OCI-LY7 (cell line): ENCODE data around the gene LRIF1. TPM values are rescaled to one million over a fixed set of nuclear protein-coding genes. Genes with fewer than 3 reads are reported as not detected.

Experiments
- BruUV-seq: library from RNA; stranded (reverse); fragments of 400-500 nt; replicated peaks from 2 replicates; lab custom pipeline; 2021; lab: Mats Ljungman, UMichigan
- CTCF ChIA-PET: fragments of 300-600 bp; sonication (Branson Sonifier 250); formaldehyde crosslinking; loops from one replicate; lab custom pipeline; 2022; ENCODE audit warnings: antibody characterized with exemption; ENCODE audit not compliant: unreplicated experiment; lab: Charles Lee
- POLR2A ChIA-PET: fragments of 300-600 bp; sonication (Branson Sonifier 250); formaldehyde crosslinking; loops from one replicate; lab custom pipeline; 2022; ENCODE audit warnings: antibody characterized with exemption; lab: Charles Lee
- DNase-seq: peaks from one replicate; pipeline ENCODE4 v3.0.0-alpha.2; 2015; ENCODE audit warnings: low spot score
- H2AFZ ChIP-seq: fragments of 200-600 bp; sonication (generic), shearing (Covaris generic); 2 replicates; pipeline ENCODE4 v1.6.1; 2014; ENCODE audit warnings: mild to moderate bottlenecking, antibody characterized with exemption, low read length, moderate library complexity
- H3K27ac ChIP-seq: fragments of 200-600 bp; sonication (generic); 2 replicates; pipeline ENCODE4 v1.5.1; 2014; ENCODE audit warnings: mixed run types, low read depth, mild to moderate bottlenecking, moderate library complexity, low read length, inconsistent platforms; ENCODE audit not compliant: poor library complexity, severe bottlenecking
- H3K36me3 ChIP-seq: fragments of 200-600 bp; sonication (generic); 2 replicates; pipeline ENCODE4 v1.6.1; 2014; ENCODE audit warnings: mild to moderate bottlenecking, antibody characterized with exemption, low read length, moderate library complexity, mixed read lengths; ENCODE audit not compliant: insufficient read depth
- H3K4me1 ChIP-seq: fragments of 200-600 bp; sonication (generic); 2 replicates; pipeline ENCODE4 v1.5.1; 2014; ENCODE audit warnings: mild to moderate bottlenecking, low read length; ENCODE audit not compliant: insufficient read depth, poor library complexity, severe bottlenecking
- H3K4me2 ChIP-seq: fragments of 200-600 bp; sonication (generic); 2 replicates; pipeline ENCODE4 v1.6.1; 2014; ENCODE audit warnings: mild to moderate bottlenecking, low read length
- H3K4me3 ChIP-seq: fragments of 200-600 bp; sonication (generic); 2 replicates; pipeline ENCODE4 v1.5.1; 2014; ENCODE audit warnings: mild to moderate bottlenecking, low read depth, low read length; ENCODE audit not compliant: poor library complexity, severe bottlenecking
- H3K79me2 ChIP-seq: fragments of 200-600 bp; sonication (generic); 2 replicates; pipeline ENCODE4 v1.6.1; 2016; ENCODE audit warnings: low read depth, mild to moderate bottlenecking, low read length, moderate library complexity, mixed read lengths; ENCODE audit not compliant: insufficient read depth
- H3K9me2 ChIP-seq: fragments of 200-600 bp; sonication (generic); 2 replicates; pipeline ENCODE4 v1.6.1; 2016; ENCODE audit warnings: mild to moderate bottlenecking, low read length, mixed read lengths; ENCODE audit not compliant: insufficient read depth
- H3K9me3 ChIP-seq: fragments of 200-600 bp; sonication (generic); 2 replicates; pipeline ENCODE4 v1.6.1; 2014; ENCODE audit warnings: mild to moderate bottlenecking, mixed run types, low read length, mixed read lengths
- H4K20me1 ChIP-seq: fragments of 200-600 bp; sonication (generic); 2 replicates; pipeline ENCODE4 v1.6.1; 2014; ENCODE audit warnings: mild to moderate bottlenecking, antibody characterized with exemption, low read length, moderate library complexity, mixed read lengths; ENCODE audit not compliant: insufficient read depth
- CTCF ChIP-seq: fragments of 200-600 bp; sonication (generic); conservative IDR thresholded peaks from 2 replicates; pipeline ENCODE4 v1.5.1; 2014; ENCODE audit warnings: mild to moderate bottlenecking, antibody characterized with exemption, low read length, moderate library complexity, mixed read lengths
- EZH2phosphoT487 ChIP-seq: fragments of 200-600 bp; sonication (generic); IDR thresholded peaks from 2 replicates; pipeline ENCODE4 v1.6.1; 2018; ENCODE audit warnings: low read depth, borderline replicate concordance, mild to moderate bottlenecking, mixed run types, antibody characterized with exemption, low read length, moderate library complexity, mixed read lengths
- intact Hi-C: fragments of 100-400 bp; cut with micrococcal nuclease; formaldehyde crosslinking; loops from one replicate; pipeline ENCODE4 v1.10.0; 2022; ENCODE audit not compliant: unreplicated experiment
- total RNA-seq, 2 experiments: library from RNA; depleted of rRNA in 1 of 2; stranded (reverse); fragments of >200 nt in 1 of 2; shearing (Covaris generic) in 1 of 2; gene quantifications; 2 replicates each; pipeline ENCODE4 v1.2.3, GENCODE V29; 2014 to 2022

Gene LRIF1
- total RNA-seq, 2 experiments from 2014 or later = 7.1 to 12.2 TPM

- BruUV-seq = no TSS peak
- POLR2A ChIA-PET = no interaction called here
Measured at GRCh38 chr1:110918016-110918415, 45.7 kb downstream of the LRIF1 start.

GRCh38 chr1:110916669-110917306, 46.9 kb downstream of the LRIF1 start:
- H3K4me1 ChIP-seq = peaks cover 5% of the 10 kb centered on the region
- H4K20me1 ChIP-seq = no peaks in the 10 kb centered on the region
- no TSS peak for BruUV-seq
- POLR2A ChIA-PET = interaction anchor here (0.6 to 1.1 kb wide), 2 partner anchors 10 to 28 kb away, joined by 3 to 4 read pairs; no protein-coding TSS in a partner anchor
- CTCF ChIA-PET = no interaction called here
- H3K9me3 ChIP-seq = 0 out of 2 replicates have a peak, but pooled peaks cover 10% of the 10 kb centered on the region
- H3K4me2 ChIP-seq = peak overlapping the region; percentile 40
- peak overlapping the region; percentile 10; the same call in 1 of the 2 replicates for H2AFZ ChIP-seq
- H3K79me2 ChIP-seq = no peaks in the 10 kb centered on the region
- no peak for DNase-seq
- H3K4me3 ChIP-seq = no peak overlapping the region
- TF ChIP-seq EZH2phosphoT487 = no peak
- TF ChIP-seq CTCF = no peak
- H3K9me2 ChIP-seq = no peaks in the 10 kb centered on the region
- H3K36me3 ChIP-seq = no peaks in the 10 kb centered on the region
- no peak overlapping the region for H3K27ac ChIP-seq
- intact Hi-C loops = no loop called here

More at GRCh38 chr1:110918016-110918415, 45.7 kb downstream of the LRIF1 start:
- Histone ChIP-seq H3K79me2 (no peaks in the 10 kb centered on the region), H3K4me2 (no peak overlapping the region), H2AFZ (no peak overlapping the region), H3K4me1 (peaks cover 5% of the 10 kb centered on the region), H4K20me1 (no peaks in the 10 kb centered on the region), H3K36me3 (no peaks in the 10 kb centered on the region), H3K4me3 (no peak overlapping the region), H3K9me3 (0 out of 2 replicates have a peak, but pooled peaks cover 5% of the 10 kb centered on the region), H3K9me2 (no peaks in the 10 kb centered on the region), H3K27ac (no peak overlapping the region)
- CTCF ChIA-PET = no interaction called here
- no peak for TF ChIP-seq CTCF
- no peak for TF ChIP-seq EZH2phosphoT487
- intact Hi-C loops = no loop called here
- no peak for DNase-seq

- Histone ChIP-seq H3K4me2 (peak overlapping the region; percentile 40; the same call in 1 of the 2 replicates), H3K9me2 (no peaks in the 10 kb centered on the region), H3K4me1 (peaks cover 5% of the 10 kb centered on the region), H3K27ac (no peak overlapping the region), H3K79me2 (no peaks in the 10 kb centered on the region), H2AFZ (peak overlapping the region; percentile 10; the same call in 1 of the 2 replicates), H3K36me3 (no peaks in the 10 kb centered on the region), H3K9me3 (0 out of 2 replicates have a peak, but pooled peaks cover 10% of the 10 kb centered on the region), H3K4me3 (no peak overlapping the region), H4K20me1 (no peaks in the 10 kb centered on the region)
- no peak for DNase-seq
- no TSS peak for BruUV-seq
- TF ChIP-seq EZH2phosphoT487 = no peak
- TF ChIP-seq CTCF = no peak
- POLR2A ChIA-PET = no interaction called here
- intact Hi-C loops = no loop called here
- CTCF ChIA-PET = no interaction called here
Measured at GRCh38 chr1:110916274-110916668, 47.5 kb downstream of the LRIF1 start.
